GM12878 (cell line): ENCODE data around the gene CAMK2A.

Experiments used
- CREM ChIP-seq: IDR thresholded peaks from 2 replicates; pipeline ENCODE4 v1.6.1; 2014; ENCODE audit warnings: antibody characterized with exemption, low read depth
- EP300 ChIP-seq, 2 experiments: fragments of 150-350 bp in 1 of 2; IDR thresholded peaks; 2 replicates each; pipeline ENCODE4 v1.6.1; 2011 to 2012; ENCODE audit warnings: low read depth in 2 of 2, low read length in 2 of 2, borderline replicate concordance in 1 of 2, improper control_type of control experiment in 1 of 2, inconsistent platforms in 1 of 2; ENCODE audit not compliant: control insufficient read depth in 1 of 2
- ETV6 ChIP-seq, 2 experiments: fragments of 450-650 bp in 1 of 2; IDR thresholded peaks in 1 of 2; conservative IDR thresholded peaks in 1 of 2; 2 replicates each; pipeline ENCODE4 v1.6.1; 2014; ENCODE audit warnings: antibody characterized with exemption in 1 of 2, borderline replicate concordance in 1 of 2, low read depth in 1 of 2, mild to moderate bottlenecking in 1 of 2, moderate library complexity in 1 of 2
- RFX5 ChIP-seq: IDR thresholded peaks from 2 replicates; pipeline ENCODE4 v1.6.1; 2011; ENCODE audit warnings: low read depth, low read length, improper control_type of control experiment
- SMAD5 ChIP-seq: IDR thresholded peaks from 2 replicates; pipeline ENCODE4 v1.6.1; 2016; ENCODE audit warnings: antibody characterized with exemption, low read depth
- TF ChIP-seq, protein P1 (sequence below), 3 experiments: IDR thresholded peaks in 2 of 3; conservative IDR thresholded peaks in 1 of 3; 2 replicates each; pipeline ENCODE4 v1.5.1; 2011; ENCODE audit warnings: low read depth in 3 of 3, low read length in 3 of 3, mild to moderate bottlenecking in 3 of 3, control low read depth in 2 of 3, moderate library complexity in 2 of 3, inconsistent platforms in 1 of 3, mixed read lengths in 1 of 3; ENCODE audit not compliant: control insufficient read depth in 2 of 3, insufficient read depth in 1 of 3; ENCODE audit errors: extremely low read depth in 1 of 3

GRCh38 chr5:150227606-150228273 lies 61.8 kb downstream of the CAMK2A start:
- TF ChIP-seq, protein P1, sequence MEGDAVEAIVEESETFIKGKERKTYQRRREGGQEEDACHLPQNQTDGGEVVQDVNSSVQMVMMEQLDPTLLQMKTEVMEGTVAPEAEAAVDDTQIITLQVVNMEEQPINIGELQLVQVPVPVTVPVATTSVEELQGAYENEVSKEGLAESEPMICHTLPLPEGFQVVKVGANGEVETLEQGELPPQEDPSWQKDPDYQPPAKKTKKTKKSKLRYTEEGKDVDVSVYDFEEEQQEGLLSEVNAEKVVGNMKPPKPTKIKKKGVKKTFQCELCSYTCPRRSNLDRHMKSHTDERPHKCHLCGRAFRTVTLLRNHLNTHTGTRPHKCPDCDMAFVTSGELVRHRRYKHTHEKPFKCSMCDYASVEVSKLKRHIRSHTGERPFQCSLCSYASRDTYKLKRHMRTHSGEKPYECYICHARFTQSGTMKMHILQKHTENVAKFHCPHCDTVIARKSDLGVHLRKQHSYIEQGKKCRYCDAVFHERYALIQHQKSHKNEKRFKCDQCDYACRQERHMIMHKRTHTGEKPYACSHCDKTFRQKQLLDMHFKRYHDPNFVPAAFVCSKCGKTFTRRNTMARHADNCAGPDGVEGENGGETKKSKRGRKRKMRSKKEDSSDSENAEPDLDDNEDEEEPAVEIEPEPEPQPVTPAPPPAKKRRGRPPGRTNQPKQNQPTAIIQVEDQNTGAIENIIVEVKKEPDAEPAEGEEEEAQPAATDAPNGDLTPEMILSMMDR (IDR thresholded peaks at IDR 0.05 in 2 of 3, conservative IDR thresholded peaks at IDR 0.05 in 1 of 3; ENCODE audit: control insufficient read depth in 2 of 3, extremely low read depth in 1 of 3, insufficient read depth in 1 of 3, low read depth in 3 of 3, low read length in 3 of 3), result no peak
- TF ChIP-seq SMAD5 (no peak), RFX5 (no peak), CREM (no peak), EP300 (IDR thresholded peaks at IDR 0.05; ENCODE audit: borderline replicate concordance in 1 of 2, control insufficient read depth in 1 of 2, low read depth in 2 of 2, low read length in 2 of 2) (no peak), ETV6 (conservative IDR thresholded peaks at IDR 0.05 in 1 of 2, IDR thresholded peaks at IDR 0.05 in 1 of 2; ENCODE audit: borderline replicate concordance in 1 of 2, low read depth in 1 of 2) (no peak)
